Measurements from ENCODE around the gene GRIK4.

The GRIK4 gene

DNA sequence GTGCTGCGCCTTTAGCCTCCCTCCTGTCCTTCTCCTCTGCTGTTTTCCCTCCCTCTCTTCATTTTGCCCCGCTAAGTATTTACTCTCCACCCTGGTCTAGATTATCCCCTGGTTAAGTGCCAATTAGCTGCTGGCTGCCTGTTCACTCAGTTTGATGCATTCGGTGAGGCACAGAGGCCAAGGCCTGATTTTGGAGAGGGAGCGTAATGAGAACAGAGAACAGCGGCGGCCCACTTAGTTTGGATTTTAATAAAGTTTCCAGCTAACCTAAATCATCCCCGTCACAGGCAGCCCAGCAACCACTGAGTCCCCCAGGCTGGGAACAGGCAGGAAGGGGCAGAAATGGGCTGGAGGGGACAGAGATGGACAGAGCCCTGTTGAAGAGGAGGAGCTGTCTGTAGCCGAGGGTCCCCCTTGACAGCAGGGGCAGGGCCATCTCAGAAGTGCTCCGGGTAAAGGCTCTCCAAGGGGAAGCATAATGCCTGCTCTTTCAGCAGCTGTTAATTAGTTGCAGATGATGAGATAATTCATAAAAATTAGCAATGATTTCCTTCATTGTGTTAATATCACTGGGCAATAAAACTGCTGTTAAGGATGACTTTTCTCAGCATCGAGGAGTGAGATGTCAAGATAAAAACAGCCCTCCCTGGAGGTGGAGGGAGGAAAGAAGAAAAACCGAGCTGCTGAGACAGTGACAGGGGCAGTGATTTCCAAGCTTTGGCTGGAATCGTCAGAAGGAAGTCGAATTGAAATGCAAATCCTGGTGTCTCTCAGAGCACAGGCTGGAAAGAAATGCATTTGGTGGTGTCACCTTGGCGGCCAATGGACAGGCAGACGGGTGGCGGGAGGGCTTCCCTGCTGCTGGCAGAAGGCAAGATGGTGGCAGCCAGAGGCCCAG is 170.1 kb downstream of the GRIK4 start:
- peak; percentile 49 for DNase-seq

DNA sequence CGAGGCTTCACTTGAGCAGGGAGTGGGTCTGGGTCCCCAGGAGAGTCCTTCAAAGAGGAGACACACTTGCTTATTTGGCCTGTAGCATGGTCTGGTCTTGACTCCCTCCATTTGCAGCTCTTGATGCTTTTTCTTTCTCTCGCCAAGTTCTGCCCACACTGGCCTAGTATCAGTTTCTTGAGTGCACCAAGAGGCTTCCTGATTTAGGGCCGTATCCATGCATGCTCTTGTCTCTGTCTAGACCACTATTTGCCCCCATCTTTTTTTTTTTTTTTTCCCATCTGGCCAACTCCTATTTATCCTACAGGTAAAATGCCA is 170.7 kb downstream of the GRIK4 start:
- no peak for DNase-seq

DNA sequence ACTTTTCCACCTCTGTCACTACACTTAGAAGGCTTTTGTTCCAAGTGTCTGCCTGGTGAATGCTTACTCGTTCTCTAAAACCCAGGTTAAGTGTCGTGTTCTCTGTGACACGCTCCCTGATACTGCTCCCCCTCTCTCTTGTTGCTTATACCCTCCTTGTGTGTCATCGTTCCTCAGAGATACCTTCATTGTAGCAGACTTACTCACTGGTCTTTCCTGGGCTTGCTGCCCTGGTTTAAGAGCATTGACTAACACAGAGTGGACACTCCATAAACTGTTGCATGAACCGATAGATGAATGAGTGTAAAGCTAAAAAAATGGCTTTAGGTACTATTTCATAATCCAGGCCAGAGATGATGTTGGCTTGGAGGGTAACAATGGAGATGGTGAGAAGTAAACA is 171.3 kb downstream of the GRIK4 start:
- DNase-seq: no peak

DNA sequence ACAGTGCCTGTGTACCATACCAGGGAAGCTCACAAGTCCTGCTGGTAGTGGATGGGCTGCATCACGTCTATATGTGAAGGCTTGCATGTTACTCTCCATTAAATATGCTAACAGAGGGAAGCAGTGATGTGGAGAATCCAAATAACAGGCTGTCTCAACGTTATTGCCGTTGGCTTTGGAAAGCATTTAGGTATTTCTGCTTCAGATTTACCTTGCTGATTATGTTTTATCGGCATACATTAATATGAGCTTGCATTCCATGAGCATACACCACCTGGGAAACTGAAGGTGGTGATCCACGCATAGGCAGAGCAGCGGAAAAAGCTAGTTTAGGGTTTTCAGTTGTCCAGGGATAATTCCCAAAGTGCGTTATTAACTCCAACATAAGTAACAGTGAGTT is 175.0 kb downstream of the GRIK4 start:
- no peak for DNase-seq

DNA sequence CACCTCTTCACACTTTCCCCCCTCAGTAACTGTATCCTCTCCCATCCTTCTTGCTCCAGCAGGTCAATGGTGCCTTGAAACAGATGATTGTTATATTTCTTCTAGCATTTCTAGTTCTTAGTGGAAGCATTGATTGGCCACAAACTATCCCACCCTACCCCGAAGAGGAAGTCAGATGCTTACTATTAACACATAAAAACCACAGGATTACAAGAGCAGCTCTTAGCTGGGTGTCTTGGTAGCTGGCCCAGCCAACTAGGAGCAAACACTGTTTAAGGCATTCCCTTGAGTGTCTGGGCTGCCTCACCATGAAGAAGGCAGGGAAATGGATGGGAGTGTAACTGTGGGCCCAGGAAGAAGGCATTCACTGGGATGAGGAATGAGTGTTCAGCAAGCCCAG is 176.6 kb downstream of the GRIK4 start:
- DNase-seq: no peak

DNA sequence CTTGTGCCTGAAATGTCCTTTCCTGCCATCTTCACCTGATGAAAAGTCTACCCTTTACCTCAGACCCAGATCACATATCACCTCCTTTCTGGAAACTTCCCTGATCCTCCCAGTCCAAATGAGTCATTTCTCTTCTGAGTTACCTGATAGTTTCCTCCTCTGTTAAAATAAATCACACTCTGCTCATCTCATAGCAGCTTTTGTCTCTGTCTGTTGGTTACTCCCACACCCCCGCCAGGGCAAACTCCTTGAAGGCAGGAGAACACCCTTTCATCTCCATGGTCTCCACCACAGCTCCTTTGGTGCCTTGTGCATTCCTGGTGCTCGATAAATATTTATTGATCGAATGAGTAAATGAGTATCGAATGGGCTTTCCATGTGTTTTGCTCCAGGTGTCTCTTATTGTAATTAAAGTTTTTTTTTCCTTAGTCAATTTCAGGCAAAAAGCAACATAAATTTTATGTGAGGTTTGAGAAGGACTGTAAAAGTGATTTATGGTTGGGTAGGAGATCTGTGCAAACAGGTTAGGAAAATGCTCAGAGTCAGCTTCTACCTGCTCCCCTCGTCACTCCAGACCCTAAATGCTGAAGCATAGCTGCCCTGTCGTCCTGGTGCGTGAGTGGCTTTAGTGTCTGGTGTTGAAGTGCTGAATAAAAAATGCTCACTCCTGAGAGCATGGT is 178.2 kb downstream of the GRIK4 start:
- DNase-seq: no peak

DNA sequence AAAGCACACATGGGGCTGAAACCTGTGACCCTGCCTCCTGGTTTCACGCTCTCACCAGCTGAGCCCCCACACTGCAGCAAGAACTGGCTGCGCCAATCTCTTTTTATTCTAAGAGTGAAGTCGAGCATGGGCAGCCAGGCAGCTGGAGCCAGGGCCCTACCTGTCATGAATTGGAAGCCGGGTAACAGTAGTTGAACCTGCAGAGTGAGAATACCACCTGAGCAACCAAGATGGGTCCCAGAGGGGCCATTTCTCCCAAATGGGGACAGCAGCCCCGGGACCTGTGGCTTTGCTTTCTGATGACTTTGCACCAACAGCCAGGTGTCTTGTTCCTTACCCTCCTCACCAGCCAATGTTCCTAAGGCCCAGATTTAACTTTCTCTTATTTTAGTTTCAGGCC is 178.9 kb downstream of the GRIK4 start:
- DNase-seq: no peak

DNA sequence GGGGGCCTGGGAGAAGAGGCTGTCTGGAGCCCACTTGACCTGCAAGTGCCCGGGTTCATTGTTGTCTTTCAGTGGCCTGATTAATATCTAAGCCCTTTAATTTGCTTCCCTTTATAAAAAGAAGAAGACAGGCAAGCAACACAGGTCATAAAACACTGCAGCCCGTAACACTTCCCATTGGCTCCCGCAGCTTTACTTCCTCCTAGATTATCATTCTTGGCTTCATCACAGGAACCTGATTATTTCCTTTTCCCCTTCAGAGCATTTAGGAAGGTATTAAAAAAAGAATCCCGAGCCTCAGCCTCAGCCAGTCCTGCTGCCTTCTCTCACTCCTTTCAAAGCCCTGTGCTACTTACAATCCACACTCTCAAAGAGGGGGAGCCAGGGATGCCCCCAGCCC is 183.2 kb downstream of the GRIK4 start:
- no peak for DNase-seq

DNA sequence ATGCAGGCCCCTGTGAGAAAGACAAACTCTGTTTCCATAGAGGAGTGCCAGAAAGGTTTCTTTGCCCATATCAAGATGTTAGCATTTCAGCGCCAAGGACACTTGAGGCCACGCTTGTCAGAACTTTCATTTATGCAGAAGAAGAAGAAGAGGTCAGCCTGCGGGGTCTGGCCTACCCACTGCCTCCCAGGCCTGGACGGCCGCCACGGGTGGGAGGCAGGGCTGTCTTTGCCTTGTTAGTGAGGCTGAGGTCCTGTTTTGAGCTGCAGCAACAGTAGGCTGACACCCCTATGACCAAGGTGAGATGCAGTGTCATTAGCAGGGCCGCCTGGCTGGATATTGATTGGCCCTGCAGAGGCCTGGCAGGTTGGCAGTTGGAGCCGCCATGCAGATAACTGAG is 183.9 kb downstream of the GRIK4 start:
- no peak for DNase-seq

DNA sequence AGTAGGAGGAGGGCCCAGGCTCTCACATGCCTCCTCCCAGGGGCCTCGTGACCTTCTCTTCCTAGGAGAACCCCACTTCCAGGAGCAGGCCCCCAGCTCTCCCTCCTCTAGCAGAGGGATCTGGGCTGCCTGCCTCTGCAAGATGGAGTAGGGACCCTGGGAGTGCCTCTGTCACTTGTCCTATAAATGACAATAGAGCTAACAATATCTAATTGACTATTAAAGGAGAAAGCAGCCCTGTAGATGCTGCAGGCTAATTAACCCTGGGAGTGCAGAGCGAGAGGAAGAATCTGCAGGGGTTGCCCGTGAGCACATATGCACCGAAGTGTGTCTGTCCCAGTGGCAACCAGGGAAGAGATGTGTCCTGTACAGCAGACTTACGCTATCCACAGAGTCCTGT is 184.4 kb downstream of the GRIK4 start:
- DNase-seq: no peak

DNA sequence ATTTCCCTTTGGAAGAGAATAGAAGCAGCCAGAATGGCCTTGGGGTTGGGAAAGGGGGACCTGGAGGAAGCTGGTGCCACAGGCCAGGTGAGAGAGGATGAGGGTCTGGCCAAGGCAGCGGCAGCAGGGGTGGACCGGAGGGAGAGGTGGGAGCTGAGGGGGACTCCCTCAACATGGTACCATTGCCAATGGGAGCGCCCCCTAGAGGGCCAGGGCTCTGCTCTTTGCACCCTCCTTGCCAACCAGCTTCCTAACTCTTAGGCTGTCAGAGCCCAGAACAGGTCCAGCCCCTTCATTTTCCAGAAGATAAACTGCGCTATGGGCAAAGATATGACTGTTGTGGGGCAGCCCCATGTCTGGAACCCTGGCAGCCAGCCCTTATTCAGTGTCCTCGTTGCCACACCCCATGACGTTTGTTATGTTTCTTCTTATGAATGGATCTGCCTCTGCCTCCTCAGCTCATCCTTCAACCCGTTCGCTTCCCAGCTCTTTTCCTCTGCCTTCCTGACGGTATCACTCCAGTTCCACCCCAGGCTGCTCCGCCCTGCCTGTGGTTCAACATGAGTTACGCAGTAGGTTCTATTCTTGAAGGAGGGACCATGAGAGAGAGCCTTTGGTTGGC is 185.2 kb downstream of the GRIK4 start:
- DNase-seq: no peak

DNA sequence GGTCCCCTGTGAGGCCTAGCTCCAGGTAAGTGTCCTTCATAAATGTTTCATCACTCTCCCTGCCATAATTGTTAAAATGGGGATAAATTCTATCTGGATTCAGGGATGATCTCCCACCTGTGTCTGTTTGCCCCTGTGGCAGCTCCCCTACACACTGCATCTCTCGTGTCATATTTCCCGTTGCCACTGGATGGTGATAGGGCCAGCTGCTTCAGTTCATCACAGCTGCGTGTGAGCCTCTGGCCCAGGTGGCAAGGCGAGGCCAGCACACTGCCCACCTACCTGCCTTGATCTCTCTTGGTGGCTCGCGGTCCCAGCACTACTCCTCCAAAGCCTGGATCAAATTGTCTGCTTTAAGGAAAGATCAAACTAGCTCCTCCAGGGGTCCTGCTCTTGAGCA is 187.4 kb downstream of the GRIK4 start:
- DNase-seq: no peak

DNA sequence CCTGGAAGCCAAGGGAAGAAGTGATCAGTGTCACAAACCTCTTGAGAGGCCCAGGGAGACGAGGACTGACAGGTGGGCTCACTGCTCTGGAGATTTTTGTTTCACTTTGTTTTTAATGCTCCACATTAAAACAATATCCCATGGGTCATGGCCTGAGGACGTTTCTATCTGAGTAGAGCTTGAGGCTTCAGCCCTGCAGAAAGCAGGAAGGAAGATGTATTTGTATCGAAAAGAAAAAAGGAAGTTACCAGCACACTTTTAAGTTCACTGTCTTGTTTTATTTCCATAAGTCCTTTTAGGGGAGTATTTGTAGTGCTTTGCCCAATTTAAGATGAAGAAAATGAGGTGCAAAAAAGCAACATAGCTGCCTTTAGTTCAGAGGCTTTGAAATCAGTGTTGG is 191.1 kb downstream of the GRIK4 start:
- no peak for DNase-seq

DNA sequence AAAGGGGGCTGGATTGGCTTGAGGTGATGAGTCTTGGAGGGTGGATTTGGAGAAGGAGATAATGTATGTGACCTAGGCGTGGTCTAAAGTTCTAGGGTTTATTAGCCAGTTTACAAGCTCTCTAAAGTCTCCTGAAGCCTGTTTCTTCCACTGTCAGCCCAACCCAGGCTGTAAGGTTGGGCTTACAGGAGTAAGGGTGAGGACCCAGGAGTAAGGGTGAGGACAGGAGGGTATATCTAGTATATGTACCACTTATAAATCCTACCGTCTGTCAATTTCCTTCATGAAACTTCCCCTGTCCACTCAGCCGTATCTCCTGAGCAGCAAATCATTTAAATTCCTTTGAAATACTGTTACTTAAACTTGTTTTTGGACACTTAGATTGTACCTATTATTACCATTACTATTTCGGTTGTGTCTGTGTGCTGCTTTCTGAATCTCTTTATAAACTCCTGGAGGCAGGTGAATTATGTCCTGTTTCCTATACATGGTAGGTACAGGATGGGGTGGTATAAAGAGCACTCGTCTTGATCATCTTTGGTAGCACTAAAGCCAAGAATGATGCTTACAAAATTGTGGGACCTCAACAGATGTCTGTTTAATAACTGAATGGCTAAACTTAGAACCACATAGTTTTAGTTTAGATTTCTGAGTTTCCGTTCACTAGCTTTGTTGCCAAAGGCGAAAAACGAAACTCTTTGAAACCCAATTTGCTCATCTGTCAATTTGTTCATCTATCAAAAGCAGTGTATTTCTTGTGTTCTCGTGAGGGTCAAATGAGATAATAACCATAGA is 192.0 kb downstream of the GRIK4 start:
- no peak for DNase-seq

DNA sequence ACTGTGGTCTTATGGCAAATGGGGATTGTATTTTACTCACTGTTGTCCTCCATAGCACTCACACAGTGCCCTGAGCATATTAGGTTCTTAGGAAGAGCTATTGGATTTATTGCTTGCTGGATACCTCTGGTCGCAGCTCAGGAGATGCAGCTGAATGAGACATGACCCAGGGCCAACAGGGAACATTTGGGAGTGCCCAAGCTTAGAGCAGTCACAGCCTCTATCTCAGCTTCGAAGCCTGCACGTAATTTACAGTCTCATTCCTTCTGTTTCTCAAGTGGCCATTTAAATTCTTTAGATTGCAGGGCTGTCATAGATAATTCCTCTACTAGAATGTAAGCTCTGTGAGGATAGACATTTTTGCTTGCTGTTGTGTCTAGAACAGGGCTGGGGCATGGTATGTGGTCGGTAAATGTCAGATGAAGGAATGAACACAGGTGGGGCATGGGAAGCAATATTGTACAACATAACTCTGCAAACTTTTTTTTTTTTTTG is 192.8 kb downstream of the GRIK4 start:
- no peak for DNase-seq

DNA sequence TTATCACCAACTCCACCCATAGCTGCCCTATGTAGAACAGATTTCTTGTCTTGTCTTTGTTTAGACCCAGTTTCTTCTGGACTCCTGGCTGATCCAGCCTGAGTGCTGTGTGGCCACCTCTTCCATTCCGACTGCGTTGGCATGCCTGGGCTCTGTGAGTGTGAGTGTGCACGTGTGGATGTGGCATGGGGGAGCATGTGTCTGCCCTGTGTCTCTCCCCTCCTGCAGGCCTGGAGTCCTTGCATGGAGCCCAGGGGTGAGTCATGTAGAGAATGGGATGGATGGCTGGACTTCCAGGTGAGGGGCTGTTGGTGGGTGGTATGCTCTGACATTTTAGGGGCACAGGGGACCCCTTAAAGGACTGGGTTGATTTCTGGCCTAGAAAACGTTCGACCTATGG is 194.7 kb downstream of the GRIK4 start:
- DNase-seq: no peak

DNA sequence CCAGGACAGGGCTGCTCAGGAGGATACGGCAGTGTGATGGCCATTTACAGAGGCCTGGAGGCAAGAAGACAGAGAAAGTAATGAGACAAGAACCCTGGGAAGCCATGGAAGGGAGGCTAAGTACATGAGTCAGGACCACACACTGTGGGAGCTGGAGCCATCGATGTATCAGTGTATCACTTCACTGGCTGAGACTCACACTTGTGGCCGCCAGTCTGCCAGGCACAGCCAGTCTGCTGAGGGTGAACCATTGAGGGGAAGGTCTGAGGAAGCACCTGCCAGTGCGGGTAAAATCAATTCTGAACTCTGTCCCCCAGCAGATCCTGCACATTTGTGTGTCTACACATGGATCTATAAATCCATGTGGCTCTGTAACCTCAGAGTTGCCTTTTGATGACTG is 195.6 kb downstream of the GRIK4 start:
- no peak for DNase-seq

DNA sequence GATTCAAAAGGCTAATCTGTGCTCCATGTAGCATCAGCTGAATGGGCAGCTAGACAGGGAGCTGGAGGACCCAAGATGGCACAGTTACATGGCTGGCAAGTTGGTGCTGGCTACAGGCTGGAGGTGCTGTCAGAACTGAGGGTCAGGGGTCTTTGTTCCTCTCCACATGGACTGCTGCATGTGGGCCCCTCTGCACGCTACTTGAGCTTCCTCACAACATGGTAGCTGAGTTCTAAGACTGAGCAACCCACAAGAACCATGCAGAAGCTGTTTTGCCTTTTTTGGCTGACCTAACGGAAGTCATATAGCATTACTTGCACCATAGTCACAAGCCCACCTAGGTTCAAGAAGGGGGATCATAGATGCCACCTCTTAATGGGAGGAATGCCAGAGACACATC is 196.1 kb downstream of the GRIK4 start:
- no peak for DNase-seq

DNA sequence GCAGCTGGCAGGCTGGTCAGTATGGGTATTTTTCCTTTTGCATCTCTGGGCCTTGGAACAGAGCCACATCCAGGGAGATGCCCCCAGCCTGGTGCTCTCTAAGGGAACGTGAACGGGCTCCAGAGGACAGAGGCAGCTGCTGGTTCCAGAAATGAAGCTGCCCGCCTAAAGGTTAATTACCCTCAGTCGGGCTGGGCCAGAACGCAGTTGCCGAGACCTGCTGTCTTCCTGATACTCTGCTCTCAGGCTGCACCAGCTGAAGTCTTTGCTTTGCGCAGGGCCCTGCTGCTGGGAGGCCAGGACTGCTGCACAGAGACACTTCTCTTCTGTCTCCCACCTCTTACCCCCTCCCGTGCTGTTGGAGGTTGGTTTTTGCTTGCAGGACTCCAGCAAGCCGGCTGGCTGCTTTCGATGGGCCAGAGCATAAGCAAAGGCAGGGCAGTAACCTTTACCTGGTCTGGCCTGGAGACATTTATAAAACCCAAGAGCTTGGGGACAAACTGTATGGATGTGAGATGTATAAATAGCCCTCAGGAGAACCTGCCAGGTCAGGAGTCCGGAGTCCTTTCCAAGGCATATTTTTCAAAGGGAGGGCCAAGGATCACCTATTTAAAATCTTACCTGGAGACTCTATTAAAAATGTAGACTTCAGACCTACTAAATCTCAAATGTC is 197.1 kb downstream of the GRIK4 start:
- DNase-seq: no peak

DNA sequence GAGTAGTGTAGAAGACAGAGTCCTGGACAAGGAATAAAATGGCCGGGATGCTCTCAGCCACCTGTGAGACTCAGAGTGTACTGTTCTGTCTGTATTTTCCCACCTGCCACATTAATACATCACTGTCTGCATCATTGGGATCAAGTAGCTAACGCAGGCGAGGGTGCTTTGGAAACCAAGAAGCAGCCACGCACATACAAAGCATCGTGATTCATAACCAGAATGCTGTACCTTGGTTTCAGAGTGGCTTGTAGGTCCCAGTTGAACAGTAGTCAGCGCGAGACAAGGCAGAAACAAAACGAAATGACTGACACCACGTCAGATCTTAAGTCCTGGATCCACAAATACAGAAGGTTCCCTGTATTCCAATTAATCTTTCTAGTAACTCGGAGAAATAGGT is 198.3 kb downstream of the GRIK4 start:
- no peak for DNase-seq

DNA sequence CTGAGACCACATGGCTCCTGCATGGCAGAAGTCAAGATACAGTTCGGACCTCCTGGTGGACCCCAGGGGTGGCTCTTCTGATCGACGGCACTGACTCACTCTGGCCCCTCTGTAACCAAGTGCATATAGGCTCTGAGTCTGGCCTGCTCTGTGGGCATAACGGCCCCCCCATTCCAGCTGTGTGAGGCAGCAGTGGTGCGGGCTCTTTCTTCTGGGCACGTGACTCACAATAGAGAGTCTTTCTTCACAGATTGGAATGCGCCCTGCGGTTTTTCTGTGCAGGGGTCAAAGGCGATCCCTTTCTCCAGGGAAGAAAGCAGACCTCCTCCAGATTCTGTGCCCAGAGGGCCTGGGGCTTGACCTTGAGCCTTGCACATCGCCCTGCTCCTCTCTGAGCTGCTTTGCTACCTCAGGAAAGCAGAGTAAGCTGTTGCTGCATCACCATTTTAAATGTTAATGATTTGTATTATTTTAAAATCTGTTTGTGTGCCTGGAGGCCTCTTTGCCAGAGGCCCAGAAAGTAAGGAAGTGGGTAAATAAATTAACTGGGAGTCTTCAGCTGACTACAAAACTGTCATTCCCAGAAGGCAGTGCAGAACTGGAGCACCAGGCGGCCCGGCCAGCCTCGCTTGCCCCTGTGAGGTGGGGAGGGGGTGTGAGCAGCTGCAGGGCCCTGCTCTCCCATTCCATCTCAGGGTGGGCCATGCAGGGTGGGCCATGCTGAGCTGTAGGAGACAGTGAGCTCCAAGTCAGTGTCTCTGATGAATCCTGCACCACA is 199.0 kb downstream of the GRIK4 start:
- DNase-seq: no peak

DNA sequence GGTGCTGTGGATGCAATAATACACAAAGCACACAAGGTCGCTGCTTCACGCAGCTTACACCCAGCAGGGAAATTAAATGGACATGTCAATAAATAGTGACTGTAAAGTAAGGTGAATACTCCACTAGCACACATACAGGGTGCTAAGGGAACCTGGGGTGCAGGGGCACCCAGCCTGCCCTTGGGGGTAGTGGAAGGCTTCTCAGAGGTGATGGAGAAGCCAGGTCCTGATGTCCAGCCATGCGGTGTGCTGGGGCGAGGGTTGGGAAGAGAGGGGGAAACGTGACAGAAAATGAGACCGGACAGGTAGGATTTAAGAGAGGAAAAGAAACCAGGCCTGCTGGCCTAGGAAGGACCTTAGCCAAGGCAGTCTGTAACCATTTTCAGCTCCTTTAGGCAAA is 200.5 kb downstream of the GRIK4 start:
- no peak for DNase-seq
